ENCODE results near the gene FAP. TPM values are rescaled to one million over a fixed set of nuclear protein-coding genes. Genes with fewer than 3 reads are reported as not detected.

Gene FAP
- total RNA-seq, 2 donors from 2014 or later = not detected

- H3K9me3 Mint-ChIP-seq = no peaks in the 10 kb centered on the region
- no peaks in the 10 kb centered on the region for H3K4me1 Mint-ChIP-seq
- no peak for DNase-seq
- H3K27ac ChIP-seq (ENCODE audit: low read depth, low read length) = no peak overlapping the region
- TF ChIP-seq CTCF (conservative IDR thresholded peaks at IDR 0.05) = no peak
- no peak overlapping the region for H3K27ac Mint-ChIP-seq
- no peaks in the 10 kb centered on the region for H3K36me3 Mint-ChIP-seq (ENCODE audit: low read depth)
- H3K4me3 Mint-ChIP-seq = no peak overlapping the region
- WGBS, 2 experiments (ENCODE audit: insufficient coverage in 1 of 2, insufficient read length in 1 of 2) = 98 to 100% methylated on average over 1 to 5 of the region's 5 CpGs
- H3K27me3 Mint-ChIP-seq (ENCODE audit: insufficient read depth) = no peaks in the 10 kb centered on the region
- H3K36me3 ChIP-seq (ENCODE audit: control insufficient read depth, insufficient read depth, low read length) = no peaks in the 10 kb centered on the region
- H3K4me1 ChIP-seq (ENCODE audit: control insufficient read depth, insufficient read depth, low read length) = no peaks in the 10 kb centered on the region
- H3K4me3 ChIP-seq (ENCODE audit: low read length) = no peak overlapping the region
- no peaks in the 10 kb centered on the region for H3K27me3 ChIP-seq (ENCODE audit: control insufficient read depth, insufficient read depth, low read length, poor library complexity, severe bottlenecking)
- H3K9me3 ChIP-seq (ENCODE audit: control insufficient read depth, low read length) = no peaks in the 10 kb centered on the region
- no peak overlapping the region for H3K9ac ChIP-seq (ENCODE audit: extremely low read depth, low read length, poor library complexity, severe bottlenecking)
These were observed 24.3 kb upstream of the FAP start for GRCh38 chr2:162267496-162267895.

- H3K9ac ChIP-seq (ENCODE audit: extremely low read depth, low read length, poor library complexity, severe bottlenecking) = no peak overlapping the region
- no peaks in the 10 kb centered on the region for H3K36me3 ChIP-seq (ENCODE audit: control insufficient read depth, insufficient read depth, low read length)
- no peaks in the 10 kb centered on the region for H3K4me1 ChIP-seq (ENCODE audit: control insufficient read depth, insufficient read depth, low read length)
- Mint-ChIP-seq H3K4me3 (no peak overlapping the region), H3K27ac (no peak overlapping the region), H3K9me3 (no peaks in the 10 kb centered on the region), H3K36me3 (ENCODE audit: low read depth) (no peaks in the 10 kb centered on the region), H3K27me3 (ENCODE audit: insufficient read depth) (no peaks in the 10 kb centered on the region), H3K4me1 (no peaks in the 10 kb centered on the region)
- no peaks in the 10 kb centered on the region for H3K9me3 ChIP-seq (ENCODE audit: control insufficient read depth, low read length)
- H3K27ac ChIP-seq (ENCODE audit: low read depth, low read length) = no peak overlapping the region
- no peaks in the 10 kb centered on the region for H3K27me3 ChIP-seq (ENCODE audit: control insufficient read depth, insufficient read depth, low read length, poor library complexity, severe bottlenecking)
- no peak for DNase-seq
- no peak overlapping the region for H3K4me3 ChIP-seq (ENCODE audit: low read length)
- TF ChIP-seq CTCF (conservative IDR thresholded peaks at IDR 0.05) = no peak
- 88 to 93% methylated on average over 1 of the region's 1 CpG for WGBS, 2 experiments (ENCODE audit: insufficient coverage in 1 of 2, insufficient read length in 1 of 2)
These were observed 23.2 kb upstream of the FAP start for GRCh38 chr2:162266460-162266760.

GRCh38 chr2:162265666-162266459 is 22.6 kb upstream of the FAP start:
- Histone ChIP-seq H3K27ac (ENCODE audit: low read depth, low read length) (no peak overlapping the region), H3K36me3 (ENCODE audit: control insufficient read depth, insufficient read depth, low read length) (no peaks in the 10 kb centered on the region), H3K9me3 (ENCODE audit: control insufficient read depth, low read length) (no peaks in the 10 kb centered on the region), H3K27me3 (ENCODE audit: control insufficient read depth, insufficient read depth, low read length, poor library complexity, severe bottlenecking) (no peaks in the 10 kb centered on the region), H3K4me3 (ENCODE audit: low read length) (no peak overlapping the region), H3K9ac (ENCODE audit: extremely low read depth, low read length, poor library complexity, severe bottlenecking) (no peak overlapping the region), H3K4me1 (ENCODE audit: control insufficient read depth, insufficient read depth, low read length) (no peaks in the 10 kb centered on the region)
- DNase-seq = no peak
- no peaks in the 10 kb centered on the region for H3K36me3 Mint-ChIP-seq (ENCODE audit: low read depth)
- no peaks in the 10 kb centered on the region for H3K27me3 Mint-ChIP-seq (ENCODE audit: insufficient read depth)
- no peak for TF ChIP-seq CTCF (conservative IDR thresholded peaks at IDR 0.05)
- H3K27ac Mint-ChIP-seq = no peak overlapping the region
- H3K4me1 Mint-ChIP-seq = no peaks in the 10 kb centered on the region
- H3K4me3 Mint-ChIP-seq = no peak overlapping the region
- WGBS, 2 experiments (ENCODE audit: insufficient coverage in 1 of 2, insufficient read length in 1 of 2) = 95 to 97% methylated on average over 5 to 7 of the region's 7 CpGs
- H3K9me3 Mint-ChIP-seq = no peaks in the 10 kb centered on the region
